Stimulated activated CD8-positive, alpha-beta memory T cell treated with anti-CD3 and anti-CD28 coated beads, Interleukin-7, amount 100 ng/mL, for 24 hours (primary cell): ENCODE data around the gene NMNAT2.
"Not testable (repeated sequence)": the region's sequence is repeated elsewhere in the genome, so short reads cannot be mapped to it uniquely, and the experiment has no call there.

Experiments
- DNase-seq: peaks from one replicate; pipeline ENCODE4 v3.0.0-alpha.2; 2020; ENCODE audit warnings: low read depth

The NMNAT2 gene

DNA sequence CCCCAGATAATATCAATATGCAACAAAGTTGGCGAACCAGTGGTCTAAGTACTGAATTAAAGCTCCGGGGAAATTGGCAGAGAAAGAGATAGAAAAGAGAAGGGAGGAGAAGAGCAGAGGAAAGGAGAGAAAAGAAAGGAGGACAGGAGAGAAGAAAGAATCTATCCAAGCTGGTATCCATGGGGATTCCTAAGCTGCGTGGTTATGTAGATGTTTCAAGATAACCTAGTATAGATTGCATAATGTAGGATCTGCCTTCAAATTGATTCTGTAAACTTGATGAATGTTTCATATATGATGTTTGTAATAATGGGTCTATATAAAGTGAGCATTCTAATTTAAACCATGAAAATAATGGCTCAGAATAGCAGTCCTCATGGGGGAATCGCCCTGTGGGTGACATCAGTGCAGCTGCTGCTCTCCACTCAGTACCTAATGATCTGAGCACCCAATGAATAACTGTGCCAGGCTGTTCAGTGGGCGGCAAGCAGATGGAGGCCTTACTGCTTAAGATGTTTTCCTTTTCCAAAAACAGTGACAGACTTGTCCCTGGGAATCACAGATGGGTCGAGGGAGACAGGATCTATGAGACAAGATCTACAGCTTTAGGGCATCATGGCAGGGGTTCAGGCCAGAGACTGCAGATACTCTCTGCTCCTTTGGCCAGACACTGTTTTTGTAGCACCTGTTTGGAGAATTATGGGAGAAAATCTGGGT lies 154.1 kb downstream of the NMNAT2 start:
- DNase-seq: no peak

GRCh38 chr1:183262628-183263200 lies 155.5 kb downstream of the NMNAT2 start:
- DNase-seq: no peak

DNA sequence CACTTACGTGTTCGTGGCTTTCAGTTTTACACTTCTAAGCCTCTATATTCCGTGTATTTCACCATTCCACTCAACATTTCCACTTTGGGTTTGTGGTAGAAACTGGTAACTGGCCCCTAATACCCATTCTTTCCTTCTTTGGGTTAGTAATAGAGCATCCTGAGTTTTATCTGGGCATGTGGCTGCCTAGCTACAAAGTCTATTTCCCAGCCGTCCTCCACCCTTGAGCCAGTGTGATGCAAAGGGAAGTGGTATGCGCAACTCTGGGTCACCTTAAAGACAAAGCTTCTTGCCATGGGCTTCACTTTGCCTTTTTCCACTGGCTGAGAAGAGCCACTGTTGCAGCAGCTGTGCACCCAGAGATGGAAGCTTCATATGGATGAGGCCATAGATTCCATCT lies 158.3 kb downstream of the NMNAT2 start:
- DNase-seq: no peak

GRCh38 chr1:183255073-183255472 lies 163.1 kb downstream of the NMNAT2 start:
- no peak for DNase-seq

DNA sequence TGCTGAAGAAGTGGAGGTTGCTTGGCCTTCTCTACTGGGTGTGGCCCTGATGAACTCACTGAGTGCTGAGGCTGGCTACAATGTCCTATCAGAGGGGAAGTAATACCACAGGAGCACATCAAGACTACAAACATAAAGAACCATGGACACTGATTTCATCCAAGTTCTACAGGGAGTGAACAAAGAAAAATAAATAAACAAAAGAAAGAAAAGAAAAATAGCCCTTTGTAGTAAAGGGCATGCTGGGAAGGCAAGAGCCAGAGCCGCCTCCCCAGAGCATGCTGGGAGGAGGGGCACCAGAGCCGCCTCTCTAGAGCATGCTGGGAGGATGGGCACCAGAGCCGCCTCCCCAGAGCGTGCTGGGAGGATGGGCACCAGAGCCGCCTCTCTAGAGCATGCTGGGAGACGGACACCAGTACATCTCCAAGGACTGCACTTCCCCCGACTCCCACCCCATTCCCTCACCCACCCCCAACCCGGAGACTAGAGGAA lies 166.2 kb downstream of the NMNAT2 start:
- no peak for DNase-seq

GRCh38 chr1:183251101-183251958 lies 166.8 kb downstream of the NMNAT2 start:
- DNase-seq: no peak

DNA sequence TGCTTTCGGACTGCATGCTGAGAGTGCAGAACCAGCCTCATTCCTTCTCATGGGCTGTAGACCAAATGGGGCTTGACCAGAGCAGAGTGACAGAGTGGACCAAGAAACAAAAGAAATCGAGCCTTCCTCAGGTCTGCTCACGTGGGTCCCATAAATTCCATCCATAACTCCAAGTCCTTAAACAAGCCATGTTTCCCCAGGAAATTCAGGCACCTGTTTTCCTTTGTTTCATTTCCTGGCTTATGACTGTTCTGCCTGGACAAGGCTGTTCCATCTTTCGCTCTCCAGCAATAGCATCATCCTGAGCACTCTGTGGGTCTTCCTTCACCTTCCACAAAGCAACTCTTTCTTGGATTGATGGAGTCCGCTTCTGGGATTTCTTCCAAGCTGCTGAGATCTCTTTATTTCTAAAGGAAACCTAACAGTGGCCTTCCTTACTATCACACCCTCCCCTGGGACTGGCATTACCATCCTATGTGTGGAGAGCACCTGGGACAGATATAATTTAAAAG lies 168.2 kb downstream of the NMNAT2 start:
- no peak for DNase-seq

GRCh38 chr1:183248989-183249691 lies 169.0 kb downstream of the NMNAT2 start:
- no peak for DNase-seq

DNA sequence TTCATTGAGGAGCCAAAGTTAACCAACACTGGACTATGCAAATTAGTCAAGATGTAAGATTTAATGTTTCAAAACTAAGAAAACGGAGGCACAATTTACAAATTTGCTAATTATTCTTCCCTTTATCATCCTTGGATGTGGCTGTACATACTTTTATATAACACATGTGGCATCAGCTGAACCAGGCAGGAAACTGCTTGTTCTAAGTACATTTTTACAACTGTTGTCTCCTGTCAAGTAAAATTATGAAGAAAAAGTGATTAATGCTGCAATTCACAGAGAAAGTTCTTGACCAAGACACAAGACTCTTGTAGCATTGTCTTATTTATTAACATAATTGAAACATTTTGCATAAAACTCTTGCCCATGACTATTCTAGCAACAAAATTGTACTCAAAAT lies 170.2 kb downstream of the NMNAT2 start:
- no peak for DNase-seq

DNA sequence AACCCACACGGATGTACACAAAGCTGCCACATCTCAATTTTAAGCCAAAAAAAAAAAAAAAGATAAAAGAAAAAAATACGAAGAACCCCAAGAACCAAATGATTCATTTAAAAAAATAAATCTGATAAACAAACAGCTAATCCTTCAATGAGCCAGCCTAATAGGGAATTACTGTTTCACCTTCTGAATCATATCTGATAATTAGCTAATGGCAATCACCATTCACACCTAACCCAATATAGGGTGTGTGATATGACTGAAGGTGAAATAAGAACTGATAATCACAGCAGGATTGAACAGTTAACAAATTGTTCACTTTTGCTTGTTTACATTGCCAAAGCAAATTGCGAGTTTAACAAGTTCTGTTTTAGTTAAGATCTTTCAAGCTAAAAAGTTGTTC lies 170.7 kb downstream of the NMNAT2 start:
- no peak for DNase-seq

- no peak for DNase-seq
Measured at GRCh38 chr1:183247066-183247465, 171.1 kb downstream of the NMNAT2 start.

DNA sequence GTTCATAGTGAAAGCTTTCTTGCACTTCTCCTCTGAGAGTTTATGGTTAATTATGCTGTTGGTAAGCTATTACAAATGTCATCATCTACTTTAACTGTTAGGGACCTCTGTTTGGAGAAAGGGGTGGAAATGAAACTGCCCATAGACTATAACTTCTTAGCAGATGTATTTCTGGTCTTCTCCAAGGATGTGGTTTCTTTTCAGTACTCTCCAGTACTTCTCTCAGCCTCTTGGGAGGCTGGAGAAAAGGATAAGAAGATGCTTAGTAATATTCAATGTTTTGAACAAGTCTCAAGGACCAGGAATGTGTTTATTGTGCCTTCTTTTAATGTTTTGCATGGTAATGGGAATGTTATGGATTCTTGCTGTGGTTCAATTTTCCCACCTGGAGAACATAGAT lies 171.7 kb downstream of the NMNAT2 start:
- DNase-seq: no peak

- DNase-seq: no peak
Measured at GRCh38 chr1:183245357-183245756, 172.8 kb downstream of the NMNAT2 start.

DNA sequence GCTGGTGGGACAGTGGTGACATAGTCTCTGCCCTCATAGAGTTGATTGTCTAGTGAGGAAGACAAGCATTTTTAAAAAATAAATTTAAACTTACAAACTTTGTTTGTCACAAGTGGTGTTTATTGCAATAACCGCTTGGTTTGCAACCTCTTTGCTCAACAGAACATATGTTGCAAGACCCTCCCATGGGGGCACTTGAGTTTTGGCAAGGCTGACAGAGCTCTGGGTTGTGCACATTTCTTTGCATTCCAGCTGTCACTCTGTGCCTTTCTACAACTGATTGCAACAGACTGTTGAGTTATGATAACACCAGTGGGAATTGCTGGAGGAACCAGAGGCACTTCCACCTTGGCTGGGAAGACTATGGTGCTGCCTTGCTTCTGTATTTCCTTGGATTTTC lies 173.7 kb downstream of the NMNAT2 start:
- no peak for DNase-seq

GRCh38 chr1:183243161-183244050 lies 174.8 kb downstream of the NMNAT2 start:
- no peak for DNase-seq

- no peak for DNase-seq
Measured at GRCh38 chr1:183242556-183242955, 175.6 kb downstream of the NMNAT2 start.

GRCh38 chr1:183241471-183241870 lies 176.7 kb downstream of the NMNAT2 start:
- no peak for DNase-seq

DNA sequence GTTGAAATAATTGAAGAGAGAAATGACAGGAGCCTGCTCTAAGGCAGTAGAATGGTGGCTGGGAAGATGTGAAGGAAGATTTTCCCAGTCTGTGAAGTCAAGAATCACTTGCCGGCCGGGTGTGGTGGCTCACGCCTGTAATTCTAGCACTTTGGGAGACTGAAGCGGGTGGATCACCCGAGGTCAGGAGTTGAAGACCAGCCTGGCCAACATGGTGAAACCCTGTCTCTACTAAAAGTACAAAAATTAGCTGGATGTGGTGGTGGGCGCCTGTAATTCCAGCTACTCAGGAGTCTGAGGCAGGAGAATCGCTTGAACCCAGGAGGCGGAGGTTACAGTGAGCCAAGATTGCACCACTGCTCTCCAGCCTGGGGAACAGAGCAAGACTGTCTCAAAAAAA lies 177.3 kb downstream of the NMNAT2 start:
- DNase-seq: not testable (repeated sequence)

DNA sequence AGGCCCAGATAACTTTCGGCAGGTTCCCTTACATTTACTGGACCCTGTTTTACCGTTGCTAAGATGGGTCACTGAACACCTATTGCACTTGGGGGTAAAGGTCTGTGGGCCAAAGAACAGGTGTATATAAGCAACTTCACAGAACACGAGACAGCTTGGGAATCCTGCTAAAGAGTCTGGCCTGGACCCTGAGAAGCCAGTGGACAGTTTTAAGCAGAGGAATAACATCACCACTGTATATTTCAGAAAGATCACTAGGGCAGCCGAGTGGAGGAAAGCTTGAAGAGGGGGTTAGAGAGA lies 177.7 kb downstream of the NMNAT2 start:
- DNase-seq: no peak

- no peak for DNase-seq
Measured at GRCh38 chr1:183239793-183240525, 178.2 kb downstream of the NMNAT2 start.
